HG03558 (cell line): ENCODE results near the gene SLC22A31.

Experiments
- ATAC-seq: cut with Tn5 transposase; IDR thresholded peaks from one replicate; pipeline ENCODE4 v1.9.1; 2021; ENCODE audit warnings: moderate number of reproducible peaks; ENCODE audit not compliant: unreplicated experiment; ENCODE audit errors: extremely low read depth

Gene SLC22A31

DNA sequence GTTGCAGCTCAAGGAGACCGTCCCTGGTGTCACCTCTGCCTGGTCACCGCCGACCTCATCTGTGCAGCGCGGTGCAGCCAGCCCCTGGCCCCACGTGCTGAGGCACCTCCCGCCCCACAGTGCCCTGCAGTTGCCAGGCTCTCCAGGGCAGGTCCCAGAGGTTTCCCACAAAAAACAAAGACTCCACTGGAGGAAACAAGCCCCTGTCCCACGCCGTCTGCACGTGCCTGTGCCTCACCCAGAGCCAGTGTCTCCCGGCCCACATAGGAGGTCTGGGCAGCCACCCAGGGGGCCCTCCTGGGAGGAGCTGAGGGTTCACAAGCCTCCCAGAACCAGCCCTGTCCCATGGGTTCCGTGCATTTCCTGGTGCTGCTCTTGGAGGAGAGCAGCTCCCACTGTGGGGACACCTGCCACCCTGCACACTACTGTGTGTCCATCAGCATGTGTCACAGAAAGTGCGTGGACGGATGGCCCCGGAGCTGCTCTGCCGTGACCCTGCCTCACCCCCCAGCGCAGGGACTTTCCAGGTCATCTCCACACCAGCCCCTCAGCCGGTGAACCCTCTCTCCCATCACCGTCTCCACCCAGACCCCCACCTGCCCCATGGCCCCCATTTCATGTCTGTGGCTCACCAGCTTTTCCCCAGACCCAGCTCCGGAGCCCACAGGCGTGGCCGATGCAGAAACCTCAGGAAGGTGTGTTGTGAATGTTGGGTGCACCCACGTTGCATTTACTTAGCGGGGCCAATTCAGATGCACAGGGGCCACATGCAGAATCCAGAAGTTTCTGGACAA is 45.8 kb downstream of the SLC22A31 start:
- no peak for ATAC-seq

GRCh38 chr16:89153848-89154271 is 46.5 kb downstream of the SLC22A31 start:
- no peak for ATAC-seq

- no peak for ATAC-seq
Observed at GRCh38 chr16:89152831-89153700, 47.3 kb downstream of the SLC22A31 start.

DNA sequence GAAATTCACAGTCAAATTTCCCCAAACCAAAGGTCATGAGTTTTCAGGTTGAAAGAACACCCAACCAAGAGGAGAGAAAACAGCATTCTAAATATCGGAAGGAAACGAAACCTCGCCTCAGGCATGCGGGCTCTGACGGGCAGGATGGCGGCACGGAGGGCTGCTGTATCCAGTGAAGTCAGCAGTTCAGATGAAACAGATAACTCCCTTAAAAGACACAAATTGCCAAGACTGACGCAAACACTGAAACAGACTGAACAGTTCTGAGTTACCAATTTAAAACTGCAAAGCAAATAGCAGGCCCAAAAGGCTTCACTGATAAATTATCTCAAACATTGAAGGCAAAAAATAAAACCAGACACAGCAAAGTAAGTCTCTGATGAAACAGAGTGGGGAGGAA is 49.4 kb downstream of the SLC22A31 start:
- ATAC-seq: no peak

GRCh38 chr16:89150090-89150835 is 50.1 kb downstream of the SLC22A31 start:
- no peak for ATAC-seq

DNA sequence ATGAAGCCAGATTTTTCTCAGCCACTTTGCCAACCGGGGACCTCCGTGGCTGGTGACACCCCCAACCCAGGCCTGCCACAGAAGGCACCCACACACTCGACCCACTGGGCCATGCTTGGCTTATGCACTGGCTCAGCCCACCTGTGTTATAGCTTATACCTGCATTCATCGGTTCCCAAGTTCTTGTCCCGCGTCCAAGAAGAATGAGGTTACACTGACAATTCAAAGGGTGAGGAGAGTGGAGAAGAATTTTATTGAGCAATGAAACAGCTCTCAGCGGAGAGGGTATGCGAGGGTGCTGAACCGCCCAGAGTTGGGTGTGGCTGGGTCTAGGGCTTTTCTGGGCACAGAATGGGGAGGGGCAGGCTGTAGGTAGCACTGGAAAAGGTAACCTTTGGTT is 51.0 kb downstream of the SLC22A31 start:
- no peak for ATAC-seq

GRCh38 chr16:89147085-89147817 is 53.1 kb downstream of the SLC22A31 start:
- no peak for ATAC-seq

DNA sequence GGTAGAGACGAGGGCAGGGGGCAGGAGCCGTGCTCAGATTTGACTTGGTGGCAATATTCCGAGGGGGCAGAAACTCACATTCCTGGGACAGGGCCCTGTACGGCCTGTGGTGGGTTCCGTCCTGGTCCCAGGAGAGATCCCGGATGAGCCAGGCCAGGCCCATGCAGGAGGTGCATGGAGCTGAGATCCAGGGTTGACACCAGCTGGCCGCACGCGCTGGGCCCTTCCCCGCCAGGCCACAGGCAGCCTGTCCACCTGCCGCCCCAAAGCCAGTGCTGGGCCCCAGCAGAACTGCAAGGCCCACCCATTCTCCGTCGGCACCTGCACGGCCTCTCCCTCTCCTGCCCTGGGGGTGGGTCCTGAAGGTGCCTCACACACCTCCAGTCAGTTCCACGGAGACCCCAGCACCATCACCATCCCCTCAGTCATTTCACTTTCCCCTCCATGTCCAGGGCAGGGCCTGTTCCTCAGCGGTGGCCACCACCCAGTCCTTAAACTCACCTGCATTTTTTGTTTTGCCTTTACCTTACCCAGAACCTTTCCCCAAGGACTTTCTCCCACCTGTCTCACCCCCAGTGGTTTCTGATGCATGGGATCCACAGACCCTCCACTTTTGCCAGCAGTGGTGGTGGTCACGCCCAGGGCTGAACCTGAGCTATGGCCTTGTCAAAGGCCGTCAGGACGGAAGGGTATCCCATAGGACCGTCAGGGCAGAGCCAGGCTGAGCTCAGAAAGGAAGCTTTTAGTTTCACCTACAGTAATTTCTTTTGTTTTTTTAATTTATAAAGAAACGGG is 53.9 kb downstream of the SLC22A31 start:
- no peak for ATAC-seq
